Measurements from ENCODE around the gene SMAD4. TPM values are rescaled to one million over a fixed set of nuclear protein-coding genes. Genes with fewer than 3 reads are reported as not detected.

Gene SMAD4
- total RNA-seq, 1 experiment from 2014 or later: 96.3 TPM

DNA sequence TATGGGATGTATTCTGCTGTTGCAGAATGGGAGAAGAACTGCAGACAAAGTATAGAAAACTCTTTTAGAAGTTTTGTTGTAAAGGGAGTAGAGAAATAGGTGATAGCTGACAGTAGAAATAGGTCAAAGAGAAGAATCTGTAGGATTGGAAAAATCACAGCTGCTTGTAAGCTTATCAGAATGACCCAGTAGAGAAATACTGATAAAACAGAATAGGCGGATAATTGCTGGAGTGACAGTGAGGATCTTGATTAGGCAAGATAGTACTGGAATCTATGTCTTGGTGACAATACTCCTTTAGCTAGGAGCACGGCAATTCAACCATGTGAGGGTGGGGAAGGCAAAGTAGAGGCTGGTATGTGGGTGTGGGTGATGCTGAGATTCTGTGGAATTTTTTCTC lies 4.5 kb upstream of the SMAD4 start:
- CTCF ChIA-PET: no interaction called here
- H3K9ac ChIP-seq (ENCODE audit: low read length): no peak overlapping the region

GRCh38 chr18:51028201-51028805 lies 1.7 kb upstream of the SMAD4 start:
- Histone ChIP-seq H3K36me3 (ENCODE audit: control insufficient read depth in 1 of 2, insufficient read depth in 2 of 2, low read length in 2 of 2) (no peaks in the 10 kb centered on the region), H3K4me2 (ENCODE audit: low read length) (peak overlapping the region; percentile 86; the same call in 1 of the 2 replicates), H3K9ac (ENCODE audit: low read length) (no peak overlapping the region), H3K9me3 (ENCODE audit: control insufficient read depth in 1 of 2, insufficient read depth in 1 of 2, low read depth in 1 of 2, low read length in 2 of 2) (no peaks in the 10 kb centered on the region), H3K79me2 (ENCODE audit: insufficient read depth, low read length) (peaks cover 28% of the 10 kb centered on the region), H4K20me1 (ENCODE audit: insufficient read depth) (peaks cover 18% of the 10 kb centered on the region), H2AFZ (ENCODE audit: low read depth, low read length, poor library complexity, severe bottlenecking) (no peak overlapping the region), H3K9me2 (ENCODE audit: insufficient read depth) (no peaks in the 10 kb centered on the region), H3K4me3 (replicated peaks in 1 of 2; ENCODE audit: low read depth in 1 of 2, low read length in 2 of 2) (no peak overlapping the region), H3K27me3 (ENCODE audit: insufficient read depth, low read length) (no peaks in the 10 kb centered on the region), H3K27ac (ENCODE audit: low read depth, low read length) (no peak overlapping the region), H3K4me1 (ENCODE audit: control insufficient read depth in 1 of 2, insufficient read depth in 2 of 2, low read length in 2 of 2) (peaks cover 14 to 31% of the 10 kb centered on the region in 2 experiments; a peak in 3 of 4 replicates)
- POLR2A ChIA-PET: interaction anchor here (0.8 to 1.4 kb wide), 2 partner anchors 61 to 162 kb away, joined by 3 read pairs; partner anchors contain the start of gene ELAC1
- DNase-seq (ENCODE audit: low read depth, low spot score) (peak; percentile 16), ATAC-seq (no peak)
- intact Hi-C loops (cut with micrococcal nuclease): no loop called here
- CTCF ChIA-PET: no interaction called here
- RAD21 ChIA-PET (ENCODE audit: low non-redundant PET in 1 of 2, low total read pairs in 2 of 2, uncharacterized antibody in 2 of 2, unreplicated experiment in 2 of 2): no interaction called here
- no TSS peak for BruUV-seq (replicated peaks)
- TF ChIP-seq TCF7L2 (IDR thresholded peaks at IDR 0.05; ENCODE audit: borderline replicate concordance, extremely low read depth, insufficient read depth, insufficient read length) (no peak), POLR2AphosphoS5 (IDR thresholded peaks at IDR 0.05; ENCODE audit: low read depth, low read length) (no peak), CEBPB (IDR thresholded peaks at IDR 0.05; ENCODE audit: low read depth) (no peak), FOSL1 (IDR thresholded peaks at IDR 0.05; ENCODE audit: low read depth) (no peak), RAD21 (IDR thresholded peaks at IDR 0.05; ENCODE audit: low read depth) (peak; percentile 41), SIN3A (IDR thresholded peaks at IDR 0.05; ENCODE audit: low read depth) (no peak), SP1 (IDR thresholded peaks at IDR 0.05; ENCODE audit: low read depth) (0 out of 2 replicates have a peak, but pooled peaks have one; percentile 20)
- TF ChIP-seq, protein P1, sequence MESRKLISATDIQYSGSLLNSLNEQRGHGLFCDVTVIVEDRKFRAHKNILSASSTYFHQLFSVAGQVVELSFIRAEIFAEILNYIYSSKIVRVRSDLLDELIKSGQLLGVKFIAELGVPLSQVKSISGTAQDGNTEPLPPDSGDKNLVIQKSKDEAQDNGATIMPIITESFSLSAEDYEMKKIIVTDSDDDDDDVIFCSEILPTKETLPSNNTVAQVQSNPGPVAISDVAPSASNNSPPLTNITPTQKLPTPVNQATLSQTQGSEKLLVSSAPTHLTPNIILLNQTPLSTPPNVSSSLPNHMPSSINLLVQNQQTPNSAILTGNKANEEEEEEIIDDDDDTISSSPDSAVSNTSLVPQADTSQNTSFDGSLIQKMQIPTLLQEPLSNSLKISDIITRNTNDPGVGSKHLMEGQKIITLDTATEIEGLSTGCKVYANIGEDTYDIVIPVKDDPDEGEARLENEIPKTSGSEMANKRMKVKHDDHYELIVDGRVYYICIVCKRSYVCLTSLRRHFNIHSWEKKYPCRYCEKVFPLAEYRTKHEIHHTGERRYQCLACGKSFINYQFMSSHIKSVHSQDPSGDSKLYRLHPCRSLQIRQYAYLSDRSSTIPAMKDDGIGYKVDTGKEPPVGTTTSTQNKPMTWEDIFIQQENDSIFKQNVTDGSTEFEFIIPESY (IDR thresholded peaks at IDR 0.05; ENCODE audit: extremely low read depth, insufficient replicate concordance, low read length): no peak
- TF ChIP-seq, protein P2, sequence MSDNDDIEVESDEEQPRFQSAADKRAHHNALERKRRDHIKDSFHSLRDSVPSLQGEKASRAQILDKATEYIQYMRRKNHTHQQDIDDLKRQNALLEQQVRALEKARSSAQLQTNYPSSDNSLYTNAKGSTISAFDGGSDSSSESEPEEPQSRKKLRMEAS (IDR thresholded peaks at IDR 0.05): no peak

More for the DNA sequence above, 4.5 kb upstream of the SMAD4 start:
- DNase-seq (ENCODE audit: low read depth, low spot score): no peak
- Histone ChIP-seq H3K27me3 (ENCODE audit: insufficient read depth, low read length) (no peaks in the 10 kb centered on the region), H4K20me1 (ENCODE audit: insufficient read depth) (no peaks in the 10 kb centered on the region), H3K36me3 (ENCODE audit: control insufficient read depth in 1 of 2, insufficient read depth in 2 of 2, low read length in 2 of 2) (no peaks in the 10 kb centered on the region), H3K9me3 (ENCODE audit: control insufficient read depth in 1 of 2, insufficient read depth in 1 of 2, low read depth in 1 of 2, low read length in 2 of 2) (no peaks in the 10 kb centered on the region), H3K9me2 (ENCODE audit: insufficient read depth) (no peaks in the 10 kb centered on the region), H3K4me2 (ENCODE audit: low read length) (no peak overlapping the region), H2AFZ (ENCODE audit: low read depth, low read length, poor library complexity, severe bottlenecking) (no peak overlapping the region), H3K79me2 (ENCODE audit: insufficient read depth, low read length) (no peaks in the 10 kb centered on the region), H3K4me1 (ENCODE audit: control insufficient read depth in 1 of 2, insufficient read depth in 2 of 2, low read length in 2 of 2) (peaks cover 10 to 17% of the 10 kb centered on the region in 2 experiments; a peak in 2 of 4 replicates), H3K4me3 (replicated peaks in 1 of 2; ENCODE audit: low read depth in 1 of 2, low read length in 2 of 2) (no peak overlapping the region), H3K27ac (ENCODE audit: low read depth, low read length) (no peak overlapping the region)
- TF ChIP-seq EZH2phosphoT487 (IDR thresholded peaks at IDR 0.05; ENCODE audit: borderline replicate concordance): no peak
- ChIA-PET RAD21 (ENCODE audit: low non-redundant PET in 1 of 2, low total read pairs in 2 of 2, uncharacterized antibody in 2 of 2, unreplicated experiment in 2 of 2) (no interaction called here), POLR2A (no interaction called here)
- no peak for ATAC-seq
- intact Hi-C loops (cut with micrococcal nuclease): no loop called here
- no TSS peak for BruUV-seq (replicated peaks)

Data from HCT116 (cell line).